Esophagus squamous epithelium (tissue), 4 donors: Measurements from ENCODE around the gene SLC47A1.

Experiments
- CTCF ChIP-seq, 6 experiments: fragments of 450-650 bp in 4 of 6; fragments of 200-600 bp in 2 of 6; sonication (generic) in 2 of 6; IDR thresholded peaks; one replicate each; pipeline ENCODE4 v1.5.1; 2016 to 2019; ENCODE audit warnings: antibody characterized with exemption in 6 of 6, mild to moderate bottlenecking in 4 of 6, moderate library complexity in 4 of 6
- POLR2A ChIP-seq, 4 donors: fragments of 450-650 bp; IDR thresholded peaks; one replicate each; pipeline ENCODE4 v1.6.1; 2017; ENCODE audit warnings: antibody characterized with exemption in 4 of 4, mild to moderate bottlenecking in 4 of 4, moderate library complexity in 3 of 4

GRCh38 chr17:19592316-19592715, 58.7 kb downstream of the SLC47A1 start:
- TF ChIP-seq CTCF (IDR thresholded peaks at IDR 0.05) (no peak), POLR2A (IDR thresholded peaks at IDR 0.05) (no peak)
